ENCODE results near the gene LPCAT1.
"Not testable (repeated sequence)": the region's sequence is repeated elsewhere in the genome, so short reads cannot be mapped to it uniquely, and the experiment has no call there.

Gene LPCAT1

GRCh38 chr5:1460054-1460682, 63.6 kb downstream of the LPCAT1 start:
- DNase-seq: no peak

GRCh38 chr5:1459435-1459834, 64.3 kb downstream of the LPCAT1 start:
- not testable (repeated sequence) for DNase-seq

GRCh38 chr5:1456110-1456881, 67.5 kb downstream of the LPCAT1 start:
- DNase-seq: not testable (repeated sequence)

GRCh38 chr5:1453613-1454012, 70.1 kb downstream of the LPCAT1 start:
- no peak for DNase-seq

DNA sequence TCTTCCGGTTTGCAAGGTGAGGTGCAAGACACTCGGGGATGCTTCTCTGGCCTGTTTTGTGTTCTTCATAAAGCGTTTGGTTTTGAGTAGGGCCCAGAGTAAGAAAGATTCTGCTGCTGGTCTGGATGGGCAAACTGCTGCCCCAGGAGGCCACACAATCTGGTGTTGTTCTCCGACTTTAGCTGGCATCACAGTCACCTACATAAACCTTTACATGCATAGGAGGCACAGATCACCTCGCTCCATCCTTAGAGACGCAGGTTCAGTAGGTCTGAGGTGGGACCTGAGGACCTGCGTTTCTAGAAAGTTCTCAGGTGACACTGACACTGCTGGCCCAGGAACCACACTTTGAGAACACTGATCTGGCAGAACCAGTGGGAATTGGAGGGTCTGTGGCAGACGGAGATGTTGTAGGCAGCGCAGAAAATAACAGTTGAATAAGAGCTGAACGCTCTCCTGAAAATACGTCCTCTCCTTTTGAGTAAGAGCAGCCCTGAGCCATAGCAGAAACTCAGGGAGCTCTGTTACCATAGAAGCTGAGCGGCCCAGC, 74.6 kb downstream of the LPCAT1 start:
- no peak for DNase-seq

- peak; percentile 5 for DNase-seq
Measured at GRCh38 chr5:1448511-1449011, 75.2 kb downstream of the LPCAT1 start.

GRCh38 chr5:1447671-1448361, 75.9 kb downstream of the LPCAT1 start:
- DNase-seq: no peak

GRCh38 chr5:1446602-1447343, 77.0 kb downstream of the LPCAT1 start:
- no peak for DNase-seq

DNA sequence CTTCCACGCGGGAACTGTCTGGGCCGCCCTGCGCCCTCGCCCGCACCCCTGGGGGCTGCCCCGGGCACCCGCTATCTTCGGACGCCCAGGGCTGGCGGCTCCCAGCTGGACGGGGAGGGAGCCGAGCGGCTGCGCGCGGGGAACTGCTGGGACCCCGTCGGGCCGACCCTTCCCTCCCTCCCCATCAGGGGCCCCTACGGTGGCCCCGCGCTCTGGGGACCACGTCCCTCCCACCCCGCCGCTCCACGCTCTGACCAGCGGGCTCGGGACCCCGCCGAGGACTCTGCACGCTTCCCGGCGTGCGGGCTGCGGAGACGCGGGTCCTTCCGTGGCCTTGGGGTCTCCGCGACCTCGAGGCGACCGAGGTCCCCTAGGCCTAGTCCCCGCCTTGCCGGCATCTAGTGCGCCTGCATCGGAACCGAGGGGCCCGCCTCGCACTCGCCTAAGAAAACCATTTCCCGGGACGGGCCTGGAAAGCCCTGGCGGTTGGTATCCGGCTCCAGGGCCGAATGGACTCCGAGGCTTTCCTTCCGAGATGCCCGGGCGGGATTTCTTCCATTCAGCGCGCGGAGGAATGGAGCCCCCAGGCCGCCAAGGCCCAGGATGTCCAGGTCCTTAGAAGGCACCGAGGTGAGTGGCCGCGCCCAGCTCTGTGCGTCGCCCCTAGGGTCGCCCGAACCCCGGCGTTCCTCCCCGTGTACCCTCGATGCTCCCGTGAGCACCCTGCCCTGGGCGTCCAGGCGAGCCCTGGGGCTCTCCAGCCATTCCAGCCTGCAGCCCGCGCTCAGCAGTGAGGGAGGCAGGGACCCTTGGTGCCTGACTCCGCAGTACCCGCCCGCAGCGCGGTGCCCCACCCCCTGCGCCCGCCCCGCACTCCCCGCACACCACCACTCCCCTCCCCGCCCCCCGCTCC, 77.8 kb downstream of the LPCAT1 start:
- no peak for DNase-seq

DNA sequence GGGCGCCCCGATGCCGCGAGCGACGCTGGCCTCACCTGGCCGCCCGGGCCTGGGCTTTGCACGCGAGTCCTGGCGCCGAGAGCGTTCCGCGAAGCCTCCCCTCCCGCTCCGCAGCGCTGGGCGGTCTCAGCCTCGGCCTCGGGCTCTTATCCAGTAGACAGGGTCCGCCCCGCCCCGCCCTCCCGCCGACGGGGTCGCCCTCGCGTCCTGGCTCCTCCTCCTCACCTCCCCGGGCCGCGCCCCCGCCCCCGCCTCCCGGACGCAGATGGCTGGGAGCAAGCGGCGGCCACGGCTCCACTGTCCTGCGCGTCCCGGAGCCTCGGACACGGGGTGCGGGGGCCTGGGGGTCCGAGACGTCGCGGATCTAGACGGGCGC, 78.5 kb downstream of the LPCAT1 start, which contains the start of gene SLC6A3:
SLC6A3 (minus strand) TSS at position 128 of the 376 bp plus-strand sequence. CDS start 2,243 bp downstream, outside the sequence.
- DNase-seq: peak; percentile 7

GRCh38 chr5:1444361-1445189, 79.2 kb downstream of the LPCAT1 start:
- no peak for DNase-seq

DNA sequence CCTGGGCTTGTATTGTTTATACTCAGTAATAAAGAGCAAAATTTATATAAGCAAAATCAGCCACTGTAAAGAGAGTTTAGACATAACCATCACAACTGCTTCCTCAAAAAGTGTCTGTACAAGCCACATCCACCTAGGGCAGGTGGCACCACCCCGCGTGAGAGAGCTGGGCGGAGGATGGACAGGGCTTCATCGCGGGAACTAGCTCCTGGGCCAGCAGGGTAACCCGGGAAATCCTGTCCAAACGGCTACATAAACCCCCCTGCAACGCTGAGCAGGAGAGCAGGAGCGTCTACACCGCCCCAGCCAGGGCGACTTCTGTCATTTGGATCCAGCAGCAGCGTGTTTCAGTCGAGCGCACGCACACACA, 79.8 kb downstream of the LPCAT1 start:
- DNase-seq: no peak

- no peak for DNase-seq
Measured at GRCh38 chr5:1443171-1443570, 80.6 kb downstream of the LPCAT1 start.

- no peak for DNase-seq
Measured at GRCh38 chr5:1442222-1443145, 81.3 kb downstream of the LPCAT1 start.

DNA sequence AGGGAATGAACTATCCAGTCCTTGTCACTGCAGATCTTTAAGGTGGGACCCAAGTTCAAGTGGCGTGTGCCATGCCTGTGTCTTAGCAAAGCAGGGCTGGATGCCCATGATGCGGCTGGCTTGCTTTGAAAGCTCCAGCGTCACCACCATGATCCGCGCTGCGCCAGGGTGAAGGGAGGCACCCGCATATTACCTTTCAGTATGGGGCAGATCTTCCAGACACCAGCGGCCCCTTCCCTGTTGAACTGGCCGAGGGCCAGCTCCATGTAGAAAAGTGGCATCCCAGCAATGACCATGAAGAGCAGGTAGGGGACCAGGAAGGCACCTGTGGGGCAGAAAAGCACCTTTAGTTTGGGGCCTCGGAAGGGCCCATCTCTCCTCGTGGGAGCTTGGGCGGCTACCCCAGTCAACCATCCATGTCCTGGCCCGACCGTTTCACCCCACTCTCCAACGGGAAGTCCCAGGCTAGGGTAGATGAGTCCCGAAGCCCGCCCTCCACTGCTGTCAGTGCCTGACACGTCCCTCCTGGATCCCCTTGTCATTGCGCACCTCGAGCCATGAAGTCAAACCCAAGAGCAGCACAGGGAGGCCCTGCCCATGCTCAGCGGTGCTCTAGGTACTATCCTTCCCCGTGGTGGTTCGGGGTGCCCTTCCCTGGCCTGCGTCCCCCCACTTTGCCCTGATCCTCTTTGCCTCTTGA, 82.4 kb downstream of the LPCAT1 start:
- DNase-seq: no peak

- no peak for DNase-seq
Measured at GRCh38 chr5:1440098-1440493, 83.7 kb downstream of the LPCAT1 start.

DNA sequence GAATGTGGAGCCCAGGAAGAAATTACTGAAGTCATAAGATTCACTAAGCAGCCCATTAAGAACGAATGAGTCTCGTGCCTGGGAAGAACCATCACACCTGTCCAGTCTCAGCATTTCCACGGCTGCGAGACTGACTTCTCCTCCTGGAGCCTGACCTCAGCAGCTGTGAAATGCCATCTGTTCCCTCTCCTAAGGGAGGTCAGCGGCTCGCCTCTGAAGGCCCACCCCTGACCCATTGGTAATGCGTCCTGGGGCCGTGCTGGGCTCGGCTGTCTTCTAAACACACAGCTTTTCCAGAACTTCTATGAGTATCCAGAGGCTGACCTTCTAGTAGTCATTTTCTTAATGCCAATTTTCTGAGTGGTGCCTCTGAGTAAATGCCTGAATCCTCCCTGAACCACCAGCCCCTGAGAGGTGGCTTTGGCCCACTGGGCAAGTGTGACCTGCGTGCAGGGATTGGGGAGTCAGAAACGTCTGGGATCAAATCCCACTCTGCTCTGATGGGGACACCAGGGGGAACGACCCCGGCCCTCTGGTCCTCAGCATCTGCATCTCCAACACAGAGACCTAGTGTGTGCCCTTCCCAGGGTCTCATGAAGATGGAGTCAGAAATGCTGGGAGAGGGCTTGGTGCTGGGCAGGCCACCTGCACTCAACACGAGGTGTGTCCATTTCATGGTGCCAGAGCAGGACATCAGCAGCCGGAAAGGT, 84.2 kb downstream of the LPCAT1 start:
- DNase-seq: no peak

GRCh38 chr5:1438871-1439270, 84.9 kb downstream of the LPCAT1 start:
- DNase-seq: no peak
